ENCODE results near the gene NUDT4B. TPM values are rescaled to one million over a fixed set of nuclear protein-coding genes. Genes with fewer than 3 reads are reported as not detected.
"Not testable (repeated sequence)": the region's sequence is repeated elsewhere in the genome, so short reads cannot be mapped to it uniquely, and the experiment has no call there.

NUDT4B gene
- total RNA-seq, 3 donors from 2014 or later = 7.9 to 47.5 (median 40.0) TPM

GRCh38 chr1:148780404-148780803, 31.8 kb downstream of the NUDT4B start:
- H3K9me3 ChIP-seq; H3K4me3 ChIP-seq; H3K27me3 ChIP-seq; H3K36me3 ChIP-seq; H3K4me1 ChIP-seq; DNase-seq (ENCODE audit: low spot score in 2 of 2); H3K27ac ChIP-seq; intact Hi-C loops (cut with DNase I; ENCODE audit: low total_unique reads): not testable (repeated sequence)

GRCh38 chr1:148791543-148792099, 43.0 kb downstream of the NUDT4B start:
- DNase-seq (ENCODE audit: low spot score in 2 of 2); H3K27me3 ChIP-seq; intact Hi-C loops (cut with DNase I; ENCODE audit: low total_unique reads); H3K4me3 ChIP-seq; H3K9me3 ChIP-seq; H3K36me3 ChIP-seq; H3K27ac ChIP-seq; H3K4me1 ChIP-seq: not testable (repeated sequence)

- H3K27me3 ChIP-seq; H3K27ac ChIP-seq; H3K4me1 ChIP-seq; DNase-seq (ENCODE audit: low spot score in 2 of 2); H3K9me3 ChIP-seq; intact Hi-C loops (cut with DNase I; ENCODE audit: low total_unique reads); H3K4me3 ChIP-seq; H3K36me3 ChIP-seq: not testable (repeated sequence)
Measured at GRCh38 chr1:148793762-148794332, 45.3 kb downstream of the NUDT4B start.

Other genes starting within 250 kb of the NUDT4B start
- gene NBPF14, start 152.8 kb upstream of the NUDT4B start, total RNA-seq = 10 to 100 TPM; 29.7 to 59.3 (median 41.9) TPM
- 100 to 1,000 TPM in 1 of 3 donors, 10 to 100 TPM in 2; 64.0 to 160 (median 70.1) TPM for gene PDE4DIP, start 95.7 kb downstream of the NUDT4B start, total RNA-seq

Measured in breast epithelium (tissue), 4 donors.